Measurements from ENCODE around the gene TMEM200B.
"Not testable (repeated sequence)": the region's sequence is repeated elsewhere in the genome, so short reads cannot be mapped to it uniquely, and the experiment has no call there.

Gene TMEM200B

GRCh38 chr1:29133861-29134694, 10.4 kb upstream of the TMEM200B start:
- no peak for DNase-seq

DNA sequence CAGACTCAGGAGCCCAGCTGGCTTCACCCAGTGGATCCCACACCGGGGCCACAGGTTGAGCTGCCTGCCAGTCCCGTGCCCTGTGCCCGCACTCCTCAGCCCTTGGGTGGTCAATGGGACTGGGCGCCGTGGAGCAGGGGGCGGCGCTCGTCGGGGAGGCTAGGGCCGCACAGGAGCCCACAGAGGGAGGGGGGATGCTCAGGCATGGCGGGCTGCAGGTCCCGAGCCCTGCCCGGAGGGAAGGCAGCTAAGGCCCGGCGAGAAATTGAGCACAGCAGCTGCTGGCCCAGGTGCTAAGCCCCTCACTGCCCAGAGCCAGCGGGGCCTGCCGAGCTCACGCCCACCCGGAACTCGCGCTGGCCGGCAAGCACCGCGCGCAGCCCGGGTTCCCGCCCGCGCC, 7.4 kb upstream of the TMEM200B start:
- DNase-seq: not testable (repeated sequence)

GRCh38 chr1:29129916-29130315, 6.2 kb upstream of the TMEM200B start:
- no peak for DNase-seq

DNA sequence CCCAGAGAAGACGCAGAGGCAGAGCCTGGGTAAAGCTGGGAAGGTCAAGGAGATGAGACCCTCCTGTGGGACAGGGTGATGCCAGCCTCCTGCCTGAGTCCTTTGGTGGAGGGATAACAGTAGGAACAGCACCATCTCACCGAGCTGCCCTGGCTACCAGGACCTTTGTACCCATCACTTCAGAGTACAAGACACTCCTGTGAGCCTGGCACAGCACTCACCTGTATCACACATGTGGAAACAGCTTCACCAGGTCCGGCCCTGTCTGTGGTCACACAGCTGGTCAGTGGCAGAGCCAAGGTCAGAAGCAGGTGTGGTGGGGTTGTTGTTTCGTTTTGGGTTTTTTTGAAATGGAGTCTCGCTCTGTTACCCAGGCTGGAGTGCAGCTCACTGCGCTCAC, 5.0 kb upstream of the TMEM200B start:
- no peak for DNase-seq

DNA sequence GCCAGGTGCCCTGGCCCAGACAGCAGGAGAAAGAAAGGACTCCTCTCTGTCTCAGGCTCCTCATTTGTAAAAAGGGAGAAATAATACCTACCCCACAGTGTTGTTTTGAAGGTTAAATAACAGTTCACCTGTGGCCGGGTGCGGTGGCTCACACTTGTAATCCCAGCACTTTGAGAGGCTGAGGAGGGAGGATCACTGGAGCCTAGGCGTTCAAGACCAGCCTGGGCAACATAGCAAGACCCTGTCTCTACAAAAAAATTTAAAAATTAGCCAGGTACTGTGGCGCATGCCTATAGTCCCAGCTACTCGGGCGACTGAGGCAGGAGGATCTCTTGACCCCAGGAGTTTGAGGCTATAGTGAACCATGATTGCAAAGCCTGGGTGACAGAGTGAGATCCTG, 2.5 kb upstream of the TMEM200B start:
- no peak for DNase-seq

- DNase-seq: no peak
Measured at GRCh38 chr1:29125788-29126187, 2.1 kb upstream of the TMEM200B start.

GRCh38 chr1:29125237-29125641, 1.5 kb upstream of the TMEM200B start:
- DNase-seq: no peak

DNA sequence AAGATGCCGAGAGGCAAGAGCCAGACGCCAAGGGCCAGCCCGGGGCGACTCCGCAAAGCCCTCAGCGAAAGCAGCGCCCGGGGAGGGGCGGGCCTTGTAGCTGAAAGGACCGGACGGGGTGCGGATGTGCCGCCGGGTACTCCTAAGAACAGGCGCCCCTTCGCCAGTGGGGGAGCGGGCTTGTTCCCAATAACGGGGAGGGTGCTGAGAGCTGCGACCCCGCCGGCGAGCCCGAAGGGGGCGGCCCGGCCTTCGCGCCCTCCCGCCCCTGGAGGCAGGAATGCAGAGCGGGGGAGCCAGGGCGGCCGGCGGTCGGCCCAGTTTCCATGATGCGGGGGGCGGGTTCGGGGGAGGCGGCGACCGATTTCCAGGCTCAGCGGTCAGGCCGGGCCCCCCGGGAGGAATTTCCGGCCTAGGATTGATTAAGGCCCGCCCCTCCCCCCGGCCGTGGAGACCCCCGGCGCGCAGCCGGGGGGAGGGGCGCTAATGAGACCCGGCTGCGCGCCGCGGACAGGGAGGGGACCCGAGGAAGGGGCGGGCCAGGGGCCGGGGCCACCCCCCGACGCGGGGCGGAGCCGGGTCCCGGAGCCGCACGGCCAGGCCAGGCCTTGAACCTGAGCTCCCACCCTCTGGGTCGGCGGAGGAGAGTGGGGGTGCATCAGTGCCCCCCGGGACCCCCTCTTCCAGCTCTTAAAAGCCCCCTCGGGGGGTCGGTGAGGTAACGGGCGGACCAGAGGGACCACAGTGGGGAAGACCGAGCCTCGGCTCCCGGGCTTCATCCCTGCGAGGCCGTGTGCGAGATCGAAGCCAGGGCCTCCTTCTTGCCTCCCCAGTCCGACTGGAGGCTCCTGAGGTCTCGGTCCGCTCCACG, 898 bp upstream of the TMEM200B start:
- no peak for DNase-seq

GRCh38 chr1:29123053-29123886, 433 bp downstream of the TMEM200B start:
- no peak for DNase-seq

DNA sequence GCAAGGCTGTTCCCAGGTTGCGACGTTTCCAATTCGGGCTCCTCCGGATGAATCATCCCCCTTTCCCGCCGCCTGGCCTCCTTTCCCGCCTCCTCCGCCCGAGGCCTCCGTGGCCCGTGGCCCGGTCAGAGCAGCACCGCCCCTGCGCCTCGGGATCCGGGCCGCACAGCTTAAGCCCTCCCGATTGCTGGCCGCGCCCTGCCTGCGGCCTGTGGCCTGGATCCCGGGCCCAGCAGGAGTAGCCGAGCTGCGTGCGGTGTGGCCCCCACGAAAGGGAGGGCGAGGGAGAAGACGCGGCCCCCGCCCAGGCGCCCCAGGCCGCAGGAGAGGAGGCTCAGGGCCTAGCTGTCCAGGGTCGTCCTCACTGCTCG, 1.0 kb downstream of the TMEM200B start:
- no peak for DNase-seq

GRCh38 chr1:29121936-29122681, 1.6 kb downstream of the TMEM200B start:
- no peak for DNase-seq

- no peak for DNase-seq
Measured at GRCh38 chr1:29121516-29121935, 2.2 kb downstream of the TMEM200B start.

DNA sequence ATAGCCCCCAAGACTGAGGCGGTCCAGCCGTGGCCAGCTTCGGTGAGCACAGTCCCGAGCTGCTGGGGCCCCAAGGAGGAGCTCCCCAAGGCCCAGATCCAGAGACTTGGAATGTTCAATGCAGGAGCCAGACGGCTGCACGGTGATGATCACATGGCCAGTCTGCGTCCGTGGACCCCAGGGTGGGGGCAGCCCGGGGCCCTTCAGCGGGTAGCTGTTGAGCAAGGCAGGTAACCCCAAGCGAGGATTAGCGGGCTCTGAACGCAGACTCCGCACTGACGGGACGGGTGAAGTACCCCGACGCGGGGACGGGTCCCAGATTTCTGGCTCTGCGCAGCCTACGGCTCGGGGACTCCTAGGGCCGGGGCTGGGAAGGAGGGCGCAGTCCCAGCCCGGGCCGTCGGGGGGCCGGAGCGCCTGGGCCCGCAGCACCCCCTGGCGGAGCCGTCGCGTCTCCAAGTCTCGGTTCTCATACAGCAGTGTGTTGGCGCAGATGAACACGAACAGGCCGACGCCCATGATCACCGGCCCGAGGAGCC, 2.7 kb downstream of the TMEM200B start:
- peak; percentile 51 for DNase-seq

- DNase-seq: no peak
Measured at GRCh38 chr1:29120367-29120766, 3.3 kb downstream of the TMEM200B start.

DNA sequence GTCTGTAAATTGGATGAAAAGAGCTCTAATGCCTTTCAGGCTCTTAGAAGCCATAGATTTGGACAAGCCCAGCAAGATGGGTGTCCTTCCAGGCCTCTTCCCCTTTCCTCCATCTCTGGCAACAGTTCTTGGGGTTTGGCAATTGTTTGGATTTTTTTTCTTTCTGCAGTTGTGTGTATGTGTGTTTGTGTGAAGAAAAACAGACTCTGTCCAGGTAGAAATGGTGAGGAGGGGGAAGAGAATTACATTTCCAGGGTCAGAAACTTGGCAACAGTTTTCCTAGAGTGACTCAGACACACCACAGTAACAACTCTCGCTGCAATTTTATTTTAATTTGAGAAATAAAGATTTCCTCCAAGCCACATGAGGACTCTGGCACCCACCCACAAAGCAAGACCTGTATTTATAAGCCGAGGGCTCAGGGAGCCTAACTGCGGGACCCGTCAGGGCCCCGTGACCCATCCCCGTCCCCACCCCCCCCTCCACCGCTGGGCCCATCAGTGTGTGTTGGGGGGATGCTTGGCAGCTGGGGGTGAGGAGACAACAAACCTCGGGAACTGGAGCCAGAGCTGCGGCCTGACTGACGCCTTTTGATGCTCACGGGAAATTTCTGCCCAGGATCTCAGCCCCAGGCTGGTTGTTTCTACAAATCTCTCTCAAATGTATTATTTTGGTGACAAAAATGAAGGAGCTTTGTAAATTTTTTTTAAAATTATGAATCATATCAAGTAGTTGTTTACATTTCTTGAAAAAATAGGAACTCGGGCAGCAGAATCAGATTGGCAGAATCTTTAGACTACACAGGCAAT, 4.4 kb downstream of the TMEM200B start:
- DNase-seq: no peak

- no peak for DNase-seq
Measured at GRCh38 chr1:29117381-29117780, 6.3 kb downstream of the TMEM200B start.

DNA sequence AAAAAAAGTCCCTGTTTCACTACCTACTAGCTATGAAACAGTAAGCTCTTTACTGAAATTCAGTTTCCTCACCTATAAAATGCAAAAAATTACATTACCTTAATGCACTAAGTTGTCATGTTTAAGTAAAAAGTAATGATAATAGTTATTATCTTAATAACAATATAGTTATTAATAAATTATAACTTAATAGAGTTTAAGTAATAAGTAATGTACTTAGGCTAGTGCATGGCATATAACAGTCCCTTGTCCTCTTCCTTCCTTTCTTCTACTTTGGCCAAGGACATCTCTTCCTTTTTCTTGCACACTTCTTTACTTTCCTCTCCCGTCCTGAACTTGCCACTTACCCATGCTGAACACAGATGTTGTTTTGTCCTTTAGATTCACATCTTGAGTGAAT, 9.0 kb downstream of the TMEM200B start:
- DNase-seq: no peak

GRCh38 chr1:29113413-29114117, 10.1 kb downstream of the TMEM200B start:
- DNase-seq: no peak

- no peak for DNase-seq
Measured at GRCh38 chr1:29112705-29113412, 10.8 kb downstream of the TMEM200B start.

- DNase-seq: not testable (repeated sequence)
Measured at GRCh38 chr1:29108041-29108440, 15.7 kb downstream of the TMEM200B start.

All from DMS153 (cell line).